GM19240 (cell line): ENCODE data around the gene BMP5.
"Not testable (repeated sequence)": the region's sequence is repeated elsewhere in the genome, so short reads cannot be mapped to it uniquely, and the experiment has no call there.

Source experiments
- DNase-seq: peaks from one replicate; pipeline ENCODE4 v3.0.0; 2011; ENCODE audit warnings: low spot score; ENCODE audit not compliant: insufficient read length

BMP5 gene

DNA sequence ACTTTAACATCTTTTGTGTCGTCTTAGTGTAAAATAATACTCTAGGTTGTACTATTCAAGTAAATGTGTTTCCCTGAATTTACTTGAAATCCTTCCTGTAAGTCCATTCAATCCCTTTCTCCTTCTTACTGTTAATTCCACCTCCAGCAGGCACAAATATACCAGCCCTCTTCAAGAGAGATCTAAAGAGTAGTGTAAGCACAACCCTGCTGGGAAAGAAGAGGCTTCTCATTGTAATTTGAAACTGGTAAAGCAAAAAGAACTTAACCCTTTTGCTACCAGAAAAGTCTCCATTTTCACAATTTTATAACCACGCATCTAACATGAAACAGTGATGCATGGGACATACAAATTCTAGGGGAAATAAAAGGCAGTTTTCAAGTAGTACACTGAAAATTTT, at the start of gene BMP5:
Gene BMP5 (minus strand): TSS at position 191 of the 400 bp plus-strand sequence. CDS start 725 bp downstream, outside the sequence.
- no peak for DNase-seq

DNA sequence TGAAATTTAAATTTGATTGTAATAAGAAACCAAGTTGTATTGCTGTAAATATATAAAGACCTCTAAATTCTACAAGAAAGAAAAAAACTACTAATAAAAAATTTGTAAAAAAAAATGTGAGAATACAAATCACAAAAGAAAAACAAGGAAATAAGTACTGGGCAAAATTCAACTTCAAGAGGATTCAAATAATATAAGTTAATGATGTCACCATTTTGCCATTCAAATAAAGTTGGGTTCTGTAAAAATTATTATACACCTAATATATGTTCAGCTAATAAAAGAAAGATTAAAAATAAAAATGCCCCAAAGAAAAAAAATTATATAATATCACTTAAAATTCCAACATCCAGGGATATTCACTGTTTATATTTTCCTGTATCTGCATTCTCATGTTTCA, 47.0 kb upstream of the BMP5 start:
- no peak for DNase-seq

DNA sequence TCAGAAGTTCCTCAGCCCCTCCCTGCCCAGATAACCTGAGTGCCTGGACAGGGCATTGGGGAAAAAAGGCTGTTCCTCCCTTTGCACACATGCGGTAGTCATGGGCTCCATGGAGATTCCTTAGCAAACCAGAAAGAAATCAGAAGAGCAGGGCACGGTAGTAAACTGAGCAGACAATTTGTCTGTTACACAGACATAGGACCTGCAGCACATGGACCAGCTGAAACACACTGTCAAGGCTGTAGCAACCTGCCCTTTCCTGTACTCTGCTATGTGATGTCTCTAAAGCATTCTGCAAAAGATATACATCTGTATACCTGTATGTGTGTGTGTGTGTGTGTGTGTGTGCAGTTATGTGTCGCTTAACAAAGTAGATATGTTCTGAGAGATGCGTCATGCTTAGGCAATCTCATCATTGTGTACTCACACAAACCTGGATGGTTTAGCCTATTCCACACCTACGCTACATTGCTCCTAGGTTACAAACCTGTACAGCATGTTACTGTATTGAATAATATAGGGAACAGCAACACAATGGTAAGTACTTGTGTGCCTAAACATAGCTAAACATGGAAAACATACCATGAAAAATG, 44.4 kb upstream of the BMP5 start:
- DNase-seq = no peak

- no peak for DNase-seq
Measured at GRCh38 chr6:55918639-55919038, 43.2 kb upstream of the BMP5 start.

DNA sequence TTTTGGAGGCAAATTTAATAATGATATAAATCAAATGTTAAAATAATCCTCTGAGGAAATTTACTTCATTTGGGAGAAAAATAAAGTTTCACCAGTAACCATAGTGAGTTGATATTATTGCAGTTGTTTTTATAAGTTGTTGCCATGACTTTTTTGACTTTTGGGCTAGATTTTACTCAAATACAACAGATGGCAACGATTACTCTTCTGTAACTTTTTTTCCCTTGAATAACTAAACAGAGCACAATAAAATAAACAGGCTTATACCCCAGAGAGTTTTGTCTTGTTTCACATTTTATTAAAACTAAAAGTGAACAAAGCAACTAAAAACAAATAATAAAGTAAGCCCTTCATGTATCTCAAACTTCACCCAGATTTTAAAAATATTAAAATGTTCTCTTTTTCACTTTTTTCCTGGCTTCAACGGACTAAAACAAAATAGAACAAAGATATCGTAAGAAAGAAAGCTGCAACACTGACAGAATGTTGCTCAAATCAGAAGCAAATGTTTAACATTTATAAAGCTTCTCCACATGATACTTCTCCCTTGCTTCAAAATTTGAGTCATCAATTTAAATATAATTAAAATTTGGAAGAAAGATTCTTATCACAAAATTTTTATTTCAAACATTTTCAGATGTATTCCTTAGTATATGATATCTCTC, 42.5 kb upstream of the BMP5 start:
- DNase-seq = no peak

GRCh38 chr6:55916188-55916587, 40.8 kb upstream of the BMP5 start:
- no peak for DNase-seq

GRCh38 chr6:55913228-55914195, 38.1 kb upstream of the BMP5 start:
- DNase-seq = no peak

- not testable (repeated sequence) for DNase-seq
Measured at GRCh38 chr6:55910466-55910865, 35.1 kb upstream of the BMP5 start.

- not testable (repeated sequence) for DNase-seq
Measured at GRCh38 chr6:55909911-55910310, 34.5 kb upstream of the BMP5 start.

- DNase-seq = no peak
Measured at GRCh38 chr6:55902796-55903195, 27.4 kb upstream of the BMP5 start.

GRCh38 chr6:55901765-55902270, 26.4 kb upstream of the BMP5 start:
- DNase-seq = no peak

- no peak for DNase-seq
Measured at GRCh38 chr6:55898342-55898741, 23.0 kb upstream of the BMP5 start.

DNA sequence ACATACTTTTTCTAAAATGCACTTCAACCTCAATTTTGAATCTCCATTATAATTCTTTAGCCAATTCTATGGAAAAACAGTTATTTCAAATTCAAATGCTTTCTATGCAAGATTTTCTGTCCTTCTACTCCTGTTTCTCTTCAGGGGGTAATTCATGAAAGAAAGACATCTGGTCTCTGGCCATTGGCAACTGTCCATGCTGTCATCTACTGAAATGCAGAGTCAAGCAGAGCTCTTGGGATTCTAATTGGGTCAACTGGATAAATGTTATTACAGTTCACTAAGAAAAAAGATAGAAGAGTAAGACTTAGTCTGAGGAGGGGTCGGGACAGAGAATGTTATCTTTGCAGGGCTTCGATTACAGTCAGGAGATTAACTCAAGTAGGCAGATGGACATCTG, 22.0 kb upstream of the BMP5 start:
- no peak for DNase-seq

DNA sequence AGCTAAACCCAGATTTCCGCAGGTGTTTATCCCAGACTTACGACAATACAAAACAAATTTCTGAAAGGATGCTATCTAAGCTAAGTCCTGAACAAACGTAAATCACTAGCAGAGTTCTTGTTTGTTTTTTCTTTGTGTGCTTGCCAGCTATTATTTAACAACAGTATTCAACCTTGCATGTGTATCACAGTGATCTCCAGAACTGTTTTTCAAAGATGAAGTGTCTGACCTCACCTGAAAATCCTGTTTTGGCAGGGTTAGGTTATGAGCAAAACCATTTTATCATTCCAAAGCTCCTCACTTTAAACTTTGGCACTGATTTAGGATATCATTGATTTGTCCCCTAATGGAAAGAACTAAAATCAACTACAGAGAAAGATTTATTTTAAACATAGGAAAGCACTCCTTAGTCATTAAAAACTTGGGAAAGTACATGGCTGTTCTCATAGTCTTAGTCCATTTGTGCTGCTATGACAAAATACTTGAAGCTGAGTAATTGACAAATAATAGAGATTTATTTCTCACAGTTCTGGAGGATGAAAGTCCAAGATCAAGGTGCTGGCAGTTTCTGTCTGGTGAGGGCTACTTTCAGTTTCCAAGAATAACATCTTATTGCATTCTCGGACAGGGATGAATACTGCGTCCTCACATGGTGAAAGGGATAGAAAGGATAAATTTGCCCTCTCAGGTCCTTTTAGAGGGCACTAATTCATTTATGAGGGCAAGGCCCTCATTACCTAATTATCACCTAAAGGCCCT, 20.8 kb upstream of the BMP5 start:
- DNase-seq = no peak

- no peak for DNase-seq
Measured at GRCh38 chr6:55892749-55893357, 17.5 kb upstream of the BMP5 start.

DNA sequence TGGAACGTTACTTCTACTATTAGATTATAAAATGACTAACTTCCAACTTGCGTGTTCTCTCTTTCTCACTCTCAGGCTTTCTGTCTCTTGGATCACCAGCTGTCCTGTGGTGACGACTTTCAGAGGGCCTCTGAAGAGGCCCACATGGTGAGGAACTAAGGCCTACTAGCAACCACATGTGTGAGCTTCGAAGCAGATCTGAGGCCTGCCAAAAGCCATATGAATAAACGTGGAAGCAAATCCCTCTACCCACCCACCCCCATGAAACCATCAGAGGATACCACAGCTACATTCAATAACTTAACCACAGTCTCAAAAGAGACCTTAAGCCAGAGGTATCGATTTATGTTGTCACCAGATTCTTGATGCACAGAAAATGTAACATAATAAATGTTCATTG, 13.5 kb upstream of the BMP5 start:
- DNase-seq = no peak

DNA sequence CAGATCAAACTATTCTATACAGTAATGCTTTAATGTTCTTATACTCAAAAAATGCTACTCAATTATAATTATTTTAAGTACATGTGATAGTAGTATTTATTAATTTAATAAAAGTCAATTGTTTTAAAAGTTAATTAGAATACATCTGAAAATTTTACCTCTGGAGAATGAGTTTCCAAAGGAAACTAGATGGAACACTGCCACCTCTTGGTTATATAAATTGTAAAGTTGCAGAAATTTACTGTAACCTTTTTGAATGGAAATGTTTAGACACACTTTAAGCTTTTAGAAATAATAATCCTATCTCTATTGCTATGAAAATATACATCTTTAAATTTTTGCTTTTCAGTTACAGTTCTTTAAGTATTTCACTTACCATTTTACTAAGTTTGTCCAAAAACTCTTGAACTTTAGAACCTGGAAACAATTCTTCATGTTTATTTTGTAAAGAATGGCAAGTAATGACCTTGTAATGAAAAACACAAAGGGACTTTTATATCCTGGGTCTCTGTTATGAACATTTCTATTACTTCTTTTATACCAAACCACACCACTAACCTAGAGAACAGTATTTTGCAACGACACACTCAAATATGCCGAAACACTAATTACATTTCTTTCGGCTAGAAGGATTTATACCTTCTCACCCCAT, 10.9 kb upstream of the BMP5 start:
- DNase-seq = no peak

- DNase-seq = no peak
Measured at GRCh38 chr6:55882718-55883569, 7.6 kb upstream of the BMP5 start.

GRCh38 chr6:55877283-55877682, 1.9 kb upstream of the BMP5 start:
- no peak for DNase-seq
